ENCODE measurements around the gene HDAC6.
A peak's percentile ranks its signal among the peaks of the same experiment; 100 is the strongest.

The HDAC6 gene

GRCh38 chrX:48801280-48802088 lies at the start of gene HDAC6:
Gene HDAC6, plus strand, starts transcription at chrX:48802067. Its CDS starts 626 bp downstream, at chrX:48802693.
- peak; percentile 92 to 94 for DNase-seq (ENCODE audit: low read depth in 2 of 2)

- no peak for DNase-seq (ENCODE audit: low read depth in 2 of 2)
Measured at GRCh38 chrX:48752498-48752897, 49.4 kb upstream of the HDAC6 start.

GRCh38 chrX:48753708-48754228 lies 48.1 kb upstream of the HDAC6 start:
- DNase-seq (ENCODE audit: low read depth in 2 of 2): no peak

- DNase-seq (ENCODE audit: low read depth in 2 of 2): no peak
Measured at GRCh38 chrX:48754238-48754637, 47.6 kb upstream of the HDAC6 start.

- no peak for DNase-seq (ENCODE audit: low read depth in 2 of 2)
Measured at GRCh38 chrX:48761674-48762471, 40.0 kb upstream of the HDAC6 start, which contains the start of gene GLOD5. Gene GLOD5, plus strand, starts transcription at chrX:48761747. Its CDS starts 44 bp downstream, at chrX:48761791.

- no peak for DNase-seq (ENCODE audit: low read depth in 2 of 2)
Measured at GRCh38 chrX:48769230-48769629, 32.6 kb upstream of the HDAC6 start.

- no peak for DNase-seq (ENCODE audit: low read depth in 2 of 2)
Measured at GRCh38 chrX:48770296-48770695, 31.6 kb upstream of the HDAC6 start.

GRCh38 chrX:48772602-48773001 lies 29.3 kb upstream of the HDAC6 start:
- no peak for DNase-seq (ENCODE audit: low read depth in 2 of 2)

GRCh38 chrX:48776818-48777439 lies 24.9 kb upstream of the HDAC6 start:
- no peak for DNase-seq (ENCODE audit: low read depth in 2 of 2)

- DNase-seq (ENCODE audit: low read depth in 2 of 2): no peak
Measured at GRCh38 chrX:48779399-48779798, 22.5 kb upstream of the HDAC6 start.

- no peak for DNase-seq (ENCODE audit: low read depth in 2 of 2)
Measured at GRCh38 chrX:48781705-48782104, 20.2 kb upstream of the HDAC6 start.

GRCh38 chrX:48782216-48782615 lies 19.7 kb upstream of the HDAC6 start:
- DNase-seq (ENCODE audit: low read depth in 2 of 2): no peak

GRCh38 chrX:48782795-48783194 lies 19.1 kb upstream of the HDAC6 start:
- no peak for DNase-seq (ENCODE audit: low read depth in 2 of 2)

- DNase-seq (ENCODE audit: low read depth in 2 of 2): no peak
Measured at GRCh38 chrX:48784726-48785125, 17.1 kb upstream of the HDAC6 start.

- DNase-seq (ENCODE audit: low read depth in 2 of 2): no peak
Measured at GRCh38 chrX:48785186-48785539, 16.7 kb upstream of the HDAC6 start.

GRCh38 chrX:48785540-48786214 lies 16.2 kb upstream of the HDAC6 start:
- DNase-seq (ENCODE audit: low read depth in 2 of 2): no peak

GRCh38 chrX:48786341-48786800 lies 15.5 kb upstream of the HDAC6 start, which contains the start of gene GATA1:
Gene GATA1, plus strand, starts transcription at chrX:48786590. Its CDS starts 4,520 bp downstream, at chrX:48791110.
- DNase-seq (ENCODE audit: low read depth in 2 of 2): no peak

- no peak for DNase-seq (ENCODE audit: low read depth in 2 of 2)
Measured at GRCh38 chrX:48786825-48787504, 14.9 kb upstream of the HDAC6 start.

- no peak for DNase-seq (ENCODE audit: low read depth in 2 of 2)
Measured at GRCh38 chrX:48787505-48788443, 14.1 kb upstream of the HDAC6 start.
